ENCODE measurements around the gene LIN54. TPM values are rescaled to one million over a fixed set of nuclear protein-coding genes. Genes with fewer than 3 reads are reported as not detected.

The LIN54 gene
- total RNA-seq, 2 experiments from 2014 or later, result 47.6 to 48.9 TPM

DNA sequence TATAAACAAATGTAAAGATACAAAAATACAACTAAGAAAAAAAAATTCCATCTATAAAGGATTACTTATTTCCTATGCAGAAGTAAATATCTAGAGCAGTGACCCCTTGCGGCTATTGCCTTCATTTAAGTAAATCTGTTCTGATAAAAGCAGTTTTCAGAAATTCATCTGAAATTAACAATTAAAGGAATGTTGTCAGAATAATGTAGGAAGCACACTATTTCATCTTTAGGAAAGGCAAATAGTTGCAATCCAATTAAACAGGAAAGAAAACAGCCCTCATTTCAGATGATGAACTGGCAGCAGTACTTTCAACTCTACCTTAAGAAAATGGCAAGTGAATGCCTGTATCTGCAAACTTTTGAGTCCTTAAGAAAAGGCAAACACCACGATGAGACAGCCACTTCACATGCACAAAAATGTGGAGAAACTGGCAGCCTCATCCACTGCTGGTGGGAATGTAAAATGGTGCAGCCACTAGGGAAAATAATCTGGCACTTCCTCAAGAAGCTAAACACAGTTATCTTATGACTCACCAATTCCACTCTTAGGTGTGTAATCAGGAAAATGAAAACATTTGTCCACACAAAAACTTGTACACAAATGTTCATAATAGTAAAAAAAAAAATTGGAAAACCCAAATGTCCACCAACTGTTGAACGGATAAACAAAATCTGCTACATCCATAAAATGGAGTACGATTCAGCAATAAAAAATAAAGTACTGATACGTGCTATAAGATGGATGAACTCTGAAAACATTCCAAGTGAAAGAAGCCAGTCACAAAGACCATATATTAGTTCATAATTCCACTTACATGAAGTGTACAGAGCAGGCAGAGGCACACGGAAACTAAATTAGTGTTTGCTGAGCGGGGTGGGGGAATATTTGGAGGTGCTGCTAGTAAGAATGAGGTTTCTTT lies 112.0 kb downstream of the LIN54 start:
- peak overlapping the region; percentile 85 for H3K4me3 ChIP-seq (ENCODE audit: low read depth, low read length, poor library complexity, severe bottlenecking)
- H2AFZ ChIP-seq (ENCODE audit: low read length), result no peak overlapping the region
- ChIA-PET POLR2A (interaction anchor here (0.5 to 2.9 kb wide), 12 partner anchors 9 to 630 kb away, joined by 3 to 41 read pairs (median 4); partner anchors contain the start of gene LIN54), CTCF (ENCODE audit: unreplicated experiment) (interaction anchor here (0.9 to 2.1 kb wide), 2 partner anchors 113 to 136 kb away, joined by 3 to 9 read pairs; partner anchors contain the start of gene COPS4)
- peak overlapping the region; percentile 97 for H3K4me2 ChIP-seq (ENCODE audit: low read length)
- intact Hi-C loops (cut with micrococcal nuclease; ENCODE audit: unreplicated experiment), result no loop called here
- peaks cover 88% of the 10 kb centered on the region for H3K79me2 ChIP-seq (ENCODE audit: insufficient read depth, low read depth, low read length)
- peaks cover 28% of the 10 kb centered on the region for H4K20me1 ChIP-seq (ENCODE audit: insufficient read depth, low read length)
- H3K9me2 ChIP-seq (ENCODE audit: insufficient read depth, low read length), result no peaks in the 10 kb centered on the region
- H3K27ac ChIP-seq (ENCODE audit: low read depth, low read length, poor library complexity, severe bottlenecking), result peak overlapping the region; percentile 87
- peak; percentile 43 for DNase-seq (ENCODE audit: low spot score)
- H3K4me1 ChIP-seq (ENCODE audit: insufficient read depth, low read length, poor library complexity, severe bottlenecking), result peaks cover 37% of the 10 kb centered on the region
- peaks cover 59% of the 10 kb centered on the region for H3K36me3 ChIP-seq (ENCODE audit: insufficient read depth, low read length)
- BruUV-seq (replicated peaks), result no TSS peak
- no peak for TF ChIP-seq EZH2phosphoT487 (IDR thresholded peaks at IDR 0.05; ENCODE audit: borderline replicate concordance, low read depth, low read length)
- TF ChIP-seq, protein P1, sequence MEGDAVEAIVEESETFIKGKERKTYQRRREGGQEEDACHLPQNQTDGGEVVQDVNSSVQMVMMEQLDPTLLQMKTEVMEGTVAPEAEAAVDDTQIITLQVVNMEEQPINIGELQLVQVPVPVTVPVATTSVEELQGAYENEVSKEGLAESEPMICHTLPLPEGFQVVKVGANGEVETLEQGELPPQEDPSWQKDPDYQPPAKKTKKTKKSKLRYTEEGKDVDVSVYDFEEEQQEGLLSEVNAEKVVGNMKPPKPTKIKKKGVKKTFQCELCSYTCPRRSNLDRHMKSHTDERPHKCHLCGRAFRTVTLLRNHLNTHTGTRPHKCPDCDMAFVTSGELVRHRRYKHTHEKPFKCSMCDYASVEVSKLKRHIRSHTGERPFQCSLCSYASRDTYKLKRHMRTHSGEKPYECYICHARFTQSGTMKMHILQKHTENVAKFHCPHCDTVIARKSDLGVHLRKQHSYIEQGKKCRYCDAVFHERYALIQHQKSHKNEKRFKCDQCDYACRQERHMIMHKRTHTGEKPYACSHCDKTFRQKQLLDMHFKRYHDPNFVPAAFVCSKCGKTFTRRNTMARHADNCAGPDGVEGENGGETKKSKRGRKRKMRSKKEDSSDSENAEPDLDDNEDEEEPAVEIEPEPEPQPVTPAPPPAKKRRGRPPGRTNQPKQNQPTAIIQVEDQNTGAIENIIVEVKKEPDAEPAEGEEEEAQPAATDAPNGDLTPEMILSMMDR (conservative IDR thresholded peaks at IDR 0.05; ENCODE audit: low read length), result peak; percentile 94
- H3K9me3 ChIP-seq (ENCODE audit: low read length), result no peaks in the 10 kb centered on the region

DNA sequence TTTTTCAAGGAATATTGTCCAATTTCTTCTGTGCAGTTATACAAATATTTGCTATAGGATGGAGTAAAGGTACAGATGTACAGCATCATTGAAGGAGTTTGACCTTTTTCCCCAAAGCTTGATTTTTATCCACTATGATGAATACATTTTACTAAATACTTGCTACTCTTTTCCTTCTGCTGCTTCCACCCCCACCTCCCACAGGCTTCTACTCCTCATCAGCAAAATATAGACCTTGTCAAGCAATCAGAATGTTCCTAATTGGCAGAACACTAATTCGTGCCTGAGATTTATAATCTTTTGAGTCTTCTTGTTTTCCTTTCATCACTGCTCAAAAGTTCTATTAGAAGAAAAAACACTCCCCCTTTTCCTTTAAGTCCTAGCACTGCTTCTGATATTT lies 113.9 kb downstream of the LIN54 start:
- no peak overlapping the region for H2AFZ ChIP-seq (ENCODE audit: low read length)
- H3K9me2 ChIP-seq (ENCODE audit: insufficient read depth, low read length), result no peaks in the 10 kb centered on the region
- BruUV-seq (replicated peaks), result no TSS peak
- H3K27ac ChIP-seq (ENCODE audit: low read depth, low read length, poor library complexity, severe bottlenecking), result no peak overlapping the region
- H3K79me2 ChIP-seq (ENCODE audit: insufficient read depth, low read depth, low read length), result peaks cover 92% of the 10 kb centered on the region
- DNase-seq (ENCODE audit: low spot score), result no peak
- intact Hi-C loops (cut with micrococcal nuclease; ENCODE audit: unreplicated experiment), result no loop called here
- no peaks in the 10 kb centered on the region for H3K9me3 ChIP-seq (ENCODE audit: low read length)
- H3K4me3 ChIP-seq (ENCODE audit: low read depth, low read length, poor library complexity, severe bottlenecking), result peak overlapping the region; percentile 6
- peak overlapping the region; percentile 97 for H3K4me2 ChIP-seq (ENCODE audit: low read length)
- H3K4me1 ChIP-seq (ENCODE audit: insufficient read depth, low read length, poor library complexity, severe bottlenecking), result peaks cover 41% of the 10 kb centered on the region
- H4K20me1 ChIP-seq (ENCODE audit: insufficient read depth, low read length), result peaks cover 33% of the 10 kb centered on the region
- H3K36me3 ChIP-seq (ENCODE audit: insufficient read depth, low read length), result peaks cover 72% of the 10 kb centered on the region
- CTCF ChIA-PET (ENCODE audit: unreplicated experiment), result no interaction called here
- POLR2A ChIA-PET, result interaction anchor here (0.6 to 0.8 kb wide), 2 partner anchors 10 to 47 kb away, joined by 3 to 4 read pairs; no protein-coding TSS in a partner anchor
- no peak for TF ChIP-seq EZH2phosphoT487 (IDR thresholded peaks at IDR 0.05; ENCODE audit: borderline replicate concordance, low read depth, low read length)
- TF ChIP-seq, protein P1 (conservative IDR thresholded peaks at IDR 0.05; ENCODE audit: low read length), result no peak

All from OCI-LY7 (cell line).